Panc1 (cell line): ENCODE measurements around the gene PNP. TPM values are rescaled to one million over a fixed set of nuclear protein-coding genes. Genes with fewer than 3 reads are reported as not detected.
A peak's percentile ranks its signal among the peaks of the same experiment; 100 is the strongest.

ENCODE experiments used
- ATAC-seq: fragments of 200-7000 bp; cut with Tn5 transposase; 2 replicates; pipeline ENCODE4 v1.9.1; 2020; ENCODE audit warnings: mild to moderate bottlenecking, moderate library complexity
- Bru-seq: library from RNA; stranded (reverse); fragments of 400-500 nt; gene quantifications from one replicate; lab custom pipeline; 2021; lab: Mats Ljungman, UMichigan
- BruChase-seq, 2 experiments: library from RNA; stranded (reverse); fragments of 400-500 nt; gene quantifications; one replicate each; lab custom pipeline; 2021; lab: Mats Ljungman, UMichigan
- BruUV-seq: library from RNA; stranded (reverse); fragments of 400-500 nt; replicated peaks from 2 replicates; lab custom pipeline; 2021; lab: Mats Ljungman, UMichigan
- CTCF ChIA-PET: fragments of 300-600 bp; sonication (Branson Sonifier 250); formaldehyde crosslinking; loops from one replicate; lab custom pipeline; 2022; ENCODE audit warnings: antibody characterized with exemption; lab: Charles Lee
- POLR2A ChIA-PET: fragments of 300-600 bp; sonication (Branson Sonifier 250); formaldehyde crosslinking; loops from one replicate; lab custom pipeline; 2022; ENCODE audit warnings: antibody characterized with exemption; lab: Charles Lee
- DNase-seq: peaks from one replicate; pipeline ENCODE4 v3.0.0-alpha.2; 2010; ENCODE audit warnings: low read depth, low spot score
- H3K27ac ChIP-seq: 2 replicates; pipeline ENCODE4 v1.5.1; 2011; ENCODE audit warnings: mild to moderate bottlenecking, low read length, inconsistent platforms
- H3K27me3 ChIP-seq: fragments of 200-500 bp; sonication (Bioruptor generic); 2 replicates; pipeline ENCODE4 v1.6.0; 2014; ENCODE audit warnings: low read length, inconsistent platforms; ENCODE audit not compliant: control insufficient read depth, insufficient read depth
- H3K36me3 ChIP-seq: fragments of 200-500 bp; sonication (Bioruptor generic); 2 replicates; pipeline ENCODE4 v1.5.1; 2014; ENCODE audit warnings: inconsistent platforms, mild to moderate bottlenecking, low read length, moderate library complexity; ENCODE audit not compliant: control insufficient read depth, insufficient read depth
- H3K4me1 ChIP-seq: 2 replicates; pipeline ENCODE4 v1.5.1; 2011; ENCODE audit warnings: inconsistent platforms, mild to moderate bottlenecking, low read length, moderate library complexity; ENCODE audit not compliant: control insufficient read depth, insufficient read depth
- H3K4me3 ChIP-seq, 2 experiments: 2 replicates each; pipeline ENCODE4 v1.5.1; 2011 to 2012; ENCODE audit warnings: low read depth in 2 of 2, low read length in 2 of 2, mild to moderate bottlenecking in 2 of 2, inconsistent platforms in 1 of 2, moderate library complexity in 1 of 2
- H3K9me3 ChIP-seq: fragments of 200-500 bp; sonication (Bioruptor generic); 2 replicates; pipeline ENCODE4 v1.5.1; 2014; ENCODE audit warnings: low read depth, mild to moderate bottlenecking, inconsistent platforms, low read length, moderate library complexity; ENCODE audit not compliant: control insufficient read depth, insufficient read depth
- CTCF ChIP-seq: fragments of 450-650 bp; IDR thresholded peaks from 2 replicates; pipeline ENCODE4 v1.5.1; 2017; ENCODE audit warnings: mild to moderate bottlenecking
- POLR2AphosphoS5 ChIP-seq: IDR thresholded peaks from 2 replicates; pipeline ENCODE4 v1.6.1; 2012; ENCODE audit warnings: mild to moderate bottlenecking, low read depth, low read length, moderate library complexity
- REST ChIP-seq, 2 experiments: IDR thresholded peaks; 2 replicates each; pipeline ENCODE4 v1.6.1; 2011 to 2012; ENCODE audit warnings: low read depth in 2 of 2, control low read depth in 1 of 2, low read length in 1 of 2, mild to moderate bottlenecking in 1 of 2, moderate library complexity in 1 of 2; ENCODE audit not compliant: insufficient read depth in 1 of 2
- SIN3A ChIP-seq: IDR thresholded peaks from 2 replicates; pipeline ENCODE4 v1.6.1; 2012; ENCODE audit warnings: low read depth, mild to moderate bottlenecking, low read length, moderate library complexity, borderline replicate concordance; ENCODE audit not compliant: insufficient read depth
- TCF7L2 ChIP-seq: IDR thresholded peaks from 2 replicates; pipeline ENCODE4 v1.6.1; 2011; ENCODE audit warnings: mild to moderate bottlenecking, low read depth, low read length, inconsistent platforms
- in situ Hi-C: cut with HindIII; loops from 2 replicates; pipeline ENCODE4 v1.10.0; 2016; ENCODE audit warnings: low sequenced_read_pairs, low pct_unique_long_range_greater_than_20kb
- intact Hi-C: fragments of 100-400 bp; cut with micrococcal nuclease; formaldehyde crosslinking; loops from one replicate; pipeline ENCODE4 v1.10.0; 2022; ENCODE audit not compliant: unreplicated experiment
- long read RNA-seq: library from polyadenylated mRNA; unstranded; transcript quantifications from one replicate; pipeline ENCODE4 v2.0.0, GENCODE V29; 2021; ENCODE audit not compliant: unreplicated experiment
- polyA plus RNA-seq: library from polyadenylated mRNA; unstranded; fragments of >200 nt; gene quantifications from one replicate; pipeline ENCODE4 v1.2.1, GENCODE V29; 2012; ENCODE audit warnings: missing spikeins; ENCODE audit not compliant: insufficient read length
- total RNA-seq: library from RNA; stranded (reverse); gene quantifications from one replicate; pipeline ENCODE4 v1.2.1, GENCODE V29; 2021; ENCODE audit not compliant: unreplicated experiment

Gene PNP
- total RNA-seq = 35.1 TPM
- 25.7 TPM for polyA plus RNA-seq
- Bru-seq, nascent RNA = percentile 72 among the genes with signal in this experiment
- BruChase-seq, experiment 1, labeled RNA remaining after a 2-hour chase = percentile 79 among the genes with signal in this experiment
- BruChase-seq, experiment 2, labeled RNA remaining after a 6-hour chase = percentile 81 among the genes with signal in this experiment
- long read RNA-seq, transcript PNP-201 (6 exons, 1,509 nt) = major isoform, 10 of 14 reads
- long read RNA-seq, partial matches to known transcripts = 1 of 14 reads
- long read RNA-seq, other reads (novel, unspliced or antisense) = 3 of 14 reads

DNA sequence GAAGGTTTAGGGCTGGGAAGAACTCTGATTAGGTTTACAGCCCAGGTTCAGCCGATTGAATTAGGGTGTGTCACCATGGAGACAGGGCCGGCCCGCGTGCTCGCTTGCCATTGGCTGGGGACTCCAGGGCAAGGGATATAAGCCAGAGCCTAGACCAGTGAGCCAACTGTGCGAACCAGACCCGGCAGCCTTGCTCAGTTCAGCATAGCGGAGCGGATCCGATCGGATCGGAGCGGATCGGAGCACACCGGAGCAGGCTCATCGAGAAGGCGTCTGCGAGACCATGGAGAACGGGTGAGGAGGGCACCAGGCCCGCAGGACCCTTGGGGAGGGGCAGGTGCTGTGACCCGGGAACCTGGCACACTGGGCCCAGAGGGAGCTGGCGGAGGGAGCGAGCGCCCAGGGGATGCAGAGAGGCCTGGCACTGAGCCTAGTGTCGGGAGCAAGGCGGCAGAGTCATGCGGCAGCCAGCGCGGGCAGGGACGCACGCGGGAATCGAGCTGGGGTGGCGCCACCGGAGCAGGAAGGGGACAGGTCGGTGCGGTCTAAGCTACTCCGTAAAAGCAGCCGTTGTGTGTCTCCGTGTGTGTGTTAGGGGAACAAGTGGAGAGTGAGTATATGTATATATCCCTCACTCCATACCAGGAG is at the start of gene PNP:
Gene PNP, plus strand, starts transcription at position 165 of the 648 bp plus-strand sequence. Its CDS starts 119 bp downstream, at position 284.
- in situ Hi-C loops = no loop called here
- BruUV-seq = TSS peak; percentile 78
- Histone ChIP-seq H3K4me1 (peaks cover 3% of the 10 kb centered on the region), H3K27ac (peak within 1 kb of the TSS; percentile 74), H3K4me3 (peak within 1 kb of the TSS; percentile 82 to 96), H3K36me3 (peaks cover 4% of the 10 kb centered on the region), H3K9me3 (no peaks in the 10 kb centered on the region), H3K27me3 (no peaks in the 10 kb centered on the region)
- POLR2A ChIA-PET = interaction anchor here (0.9 to 1.1 kb wide), 2 partner anchors 8 to 126 kb away, joined by 3 to 4 read pairs; partner anchors contain the start of genes PARP2 and PIP4P1
- TF ChIP-seq SIN3A = 0 out of 2 replicates have a peak, but pooled peaks have one; percentile 50
- TF ChIP-seq REST (IDR thresholded peaks at IDR 0.05; ENCODE audit: insufficient read depth in 1 of 2, low read depth in 2 of 2, low read length in 1 of 2) = no peak
- TF ChIP-seq POLR2AphosphoS5 = peak; percentile 98
- DNase-seq = peak; percentile 67
- ATAC-seq = peak; percentile 98
- CTCF ChIA-PET = no interaction called here
- intact Hi-C loops = no loop called here

- no peaks in the 10 kb centered on the region for H3K9me3 ChIP-seq
- no peak overlapping the region for H3K27ac ChIP-seq
- H3K36me3 ChIP-seq = no peaks in the 10 kb centered on the region
- DNase-seq (no peak), ATAC-seq (no peak)
- POLR2A ChIA-PET = no interaction called here
- TF ChIP-seq TCF7L2 = no peak
- TF ChIP-seq CTCF = no peak
- no peak for TF ChIP-seq REST (IDR thresholded peaks at IDR 0.05; ENCODE audit: insufficient read depth in 1 of 2, low read depth in 2 of 2, low read length in 1 of 2)
- TF ChIP-seq SIN3A = no peak
- TF ChIP-seq POLR2AphosphoS5 = no peak
- no peaks in the 10 kb centered on the region for H3K4me1 ChIP-seq
- intact Hi-C loops = no loop called here
- no peak overlapping the region for H3K4me3 ChIP-seq
- BruUV-seq = no TSS peak
- CTCF ChIA-PET = no interaction called here
- H3K27me3 ChIP-seq = no peaks in the 10 kb centered on the region
- in situ Hi-C loops = no loop called here
Measured at GRCh38 chr14:20419419-20419818, 49.8 kb upstream of the PNP start.
